Erythroblast (primary cell): ENCODE results near the gene S1PR1.
A peak's percentile ranks its signal among the peaks of the same experiment; 100 is the strongest.
"Not testable (repeated sequence)": the region's sequence is repeated elsewhere in the genome, so short reads cannot be mapped to it uniquely, and the experiment has no call there.

ENCODE experiments used
- DNase-seq, 2 experiments: peaks; one replicate each; lab custom pipeline; 2025; lab: John Stamatoyannopoulos, UW
- GATA1 ChIP-seq: IDR thresholded peaks from 2 replicates; pipeline ENCODE4 v1.6.1; 2011; ENCODE audit warnings: low read depth, mild to moderate bottlenecking, control low read depth, low read length, moderate library complexity
- POLR2A ChIP-seq: IDR thresholded peaks from 2 replicates; pipeline ENCODE4 v1.6.1; 2011; ENCODE audit warnings: mild to moderate bottlenecking, low read length

Gene S1PR1

DNA sequence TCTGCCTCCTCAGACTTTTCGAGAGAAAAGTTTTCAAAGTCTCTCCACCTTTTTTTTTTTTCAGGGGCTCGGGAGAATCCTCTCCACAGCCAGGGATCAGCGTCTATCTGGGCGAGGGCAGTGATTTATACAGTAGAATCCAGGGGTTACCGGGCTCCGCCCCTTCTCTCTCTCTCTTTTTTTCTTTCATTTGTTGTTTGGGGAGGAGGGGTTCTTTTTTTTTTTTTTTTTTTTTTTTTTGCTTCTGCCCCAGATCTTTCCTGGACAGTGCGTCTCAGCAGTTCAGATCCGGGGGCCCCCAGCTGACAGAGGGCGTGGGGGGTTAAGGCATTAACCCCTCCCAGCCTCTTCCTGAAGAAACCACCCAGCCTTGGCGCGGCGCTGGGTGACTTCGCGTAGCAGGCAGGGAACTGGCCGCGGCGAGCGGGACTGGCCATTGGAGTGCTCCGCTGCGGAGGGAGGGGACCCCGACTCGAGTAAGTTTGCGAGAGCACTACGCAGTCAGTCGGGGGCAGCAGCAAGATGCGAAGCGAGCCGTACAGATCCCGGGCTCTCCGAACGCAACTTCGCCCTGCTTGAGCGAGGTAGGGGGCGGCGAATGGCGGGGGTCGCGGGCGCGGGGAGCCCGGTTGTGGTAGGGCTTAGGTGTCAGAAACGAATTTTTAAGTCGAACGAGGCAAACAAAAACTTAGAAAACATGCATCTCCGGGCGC is at the start of gene S1PR1:
Gene S1PR1 (plus strand): TSS at position 504 of the 713 bp plus-strand sequence. CDS start 1,966 bp downstream, outside the sequence.
- no peak for TF ChIP-seq POLR2A
- no peak for TF ChIP-seq GATA1
- DNase-seq: peak; percentile 25 to 35

DNA sequence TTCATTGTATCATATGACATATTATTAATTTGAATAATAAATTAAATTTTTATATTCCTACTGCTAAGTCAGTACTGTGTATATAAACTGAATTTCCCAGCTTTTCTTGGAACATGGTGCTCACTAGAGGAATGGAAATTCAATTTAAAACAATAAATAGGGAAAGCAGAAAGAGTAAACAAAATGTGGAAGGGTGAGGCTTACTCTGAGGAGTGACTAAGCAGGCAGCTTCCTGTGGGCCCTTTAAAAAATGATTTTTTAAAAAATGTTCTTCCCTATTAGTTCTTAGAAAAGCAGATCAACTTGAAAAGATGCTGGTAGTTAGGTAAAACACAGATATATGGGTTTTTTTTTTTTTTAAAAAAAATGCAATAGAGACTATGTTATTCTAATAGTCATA is 49.5 kb upstream of the S1PR1 start:
- TF ChIP-seq GATA1: no peak
- no peak for DNase-seq

DNA sequence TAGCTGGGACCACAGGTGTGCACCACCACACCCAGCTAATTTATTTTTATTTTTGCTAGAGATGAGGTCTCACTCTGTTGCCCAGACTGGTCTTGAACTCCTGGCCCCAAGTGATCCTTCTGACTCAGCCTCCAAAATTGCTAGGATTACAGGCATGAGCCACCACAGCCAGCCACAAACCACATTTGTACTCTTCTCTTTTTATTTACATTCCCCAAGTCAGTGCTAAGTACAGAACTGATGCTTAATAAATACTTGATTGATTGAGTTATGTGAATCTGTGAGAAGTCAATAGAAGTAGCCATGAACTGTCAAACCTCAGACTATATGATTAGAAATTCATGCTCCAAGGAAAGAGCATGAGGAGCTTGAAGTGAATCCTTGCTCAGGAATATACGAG is 48.5 kb upstream of the S1PR1 start:
- TF ChIP-seq GATA1 (no peak), POLR2A (no peak)
- no peak for DNase-seq

DNA sequence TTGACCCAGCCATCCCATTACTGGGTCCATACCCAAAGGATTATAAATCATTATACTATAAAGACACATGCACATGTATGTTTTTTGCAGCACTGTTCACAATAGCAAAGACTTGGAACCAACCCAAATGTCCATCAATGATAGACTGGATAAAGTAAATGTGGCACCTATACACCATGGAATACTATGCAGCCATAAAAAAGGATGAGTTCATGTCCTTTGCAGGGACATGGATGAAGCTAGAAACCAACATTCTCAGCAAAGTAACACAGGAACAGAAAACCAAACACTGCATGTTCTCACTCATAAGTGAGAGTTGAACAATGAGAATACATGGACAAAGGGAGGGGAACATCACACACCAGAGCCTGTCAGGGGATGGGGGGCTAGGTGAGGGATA is 47.9 kb upstream of the S1PR1 start:
- DNase-seq: not testable (repeated sequence)

DNA sequence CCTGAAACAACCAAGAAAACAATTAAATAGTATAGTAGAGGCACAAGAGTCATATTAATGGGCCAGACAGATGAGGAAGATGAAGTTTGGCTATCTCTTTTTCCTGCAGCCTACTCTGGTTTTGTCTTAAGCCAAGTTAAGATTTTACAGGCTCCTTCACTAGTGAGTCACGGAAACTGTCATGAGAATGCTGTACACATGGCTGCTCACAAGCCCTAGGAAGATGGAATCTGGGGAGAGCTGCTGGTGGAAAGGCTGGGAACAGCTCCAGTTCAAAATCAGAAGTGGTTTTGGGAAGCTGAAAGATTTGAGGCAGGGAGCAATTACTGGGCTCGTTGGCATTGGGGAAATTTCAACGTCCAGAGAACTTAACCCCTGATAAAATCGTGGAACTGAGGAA is 46.4 kb upstream of the S1PR1 start:
- no peak for TF ChIP-seq POLR2A
- TF ChIP-seq GATA1: no peak
- DNase-seq: no peak

DNA sequence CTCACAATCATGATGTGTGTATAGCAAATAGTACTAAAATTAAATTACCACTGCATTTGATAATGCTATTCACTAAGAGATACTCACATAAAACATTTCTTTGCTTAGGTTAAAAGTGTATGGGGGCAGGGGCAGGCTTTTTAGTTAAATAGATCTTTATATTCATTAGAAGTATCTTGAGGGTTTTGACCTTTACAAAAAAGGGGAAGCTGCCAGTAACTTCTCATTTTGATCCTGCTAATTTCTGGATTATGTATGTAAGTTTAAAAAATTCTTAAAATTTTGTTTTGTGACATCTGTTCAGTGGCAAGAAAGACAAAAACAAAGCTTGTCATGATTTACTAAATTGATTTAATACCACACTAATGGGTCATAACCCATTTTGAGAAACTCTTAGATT is 45.8 kb upstream of the S1PR1 start:
- TF ChIP-seq GATA1: no peak
- TF ChIP-seq POLR2A: no peak
- no peak for DNase-seq

DNA sequence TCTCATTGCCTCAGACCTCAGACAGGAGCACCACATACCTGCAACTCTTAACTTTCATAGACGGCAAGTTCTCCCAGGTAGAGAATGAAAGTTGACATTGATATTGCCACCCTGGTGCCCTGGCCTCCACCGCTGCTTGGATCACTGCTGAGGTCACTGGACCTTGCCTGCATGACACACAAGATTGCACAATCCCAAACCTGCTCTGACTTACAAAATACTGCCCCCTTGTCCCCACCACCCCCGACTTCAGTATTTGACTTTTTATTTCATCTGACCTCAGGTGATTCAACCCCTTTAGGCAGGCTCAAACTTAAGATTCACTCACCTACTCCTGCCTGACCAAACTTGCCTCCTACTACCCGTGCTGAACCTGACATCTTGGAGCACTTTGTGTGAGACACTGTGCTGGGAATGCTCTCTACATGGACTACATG is 43.1 kb upstream of the S1PR1 start:
- TF ChIP-seq GATA1 (no peak), POLR2A (no peak)
- DNase-seq: peak in 1 of 2 experiments; percentile 9

DNA sequence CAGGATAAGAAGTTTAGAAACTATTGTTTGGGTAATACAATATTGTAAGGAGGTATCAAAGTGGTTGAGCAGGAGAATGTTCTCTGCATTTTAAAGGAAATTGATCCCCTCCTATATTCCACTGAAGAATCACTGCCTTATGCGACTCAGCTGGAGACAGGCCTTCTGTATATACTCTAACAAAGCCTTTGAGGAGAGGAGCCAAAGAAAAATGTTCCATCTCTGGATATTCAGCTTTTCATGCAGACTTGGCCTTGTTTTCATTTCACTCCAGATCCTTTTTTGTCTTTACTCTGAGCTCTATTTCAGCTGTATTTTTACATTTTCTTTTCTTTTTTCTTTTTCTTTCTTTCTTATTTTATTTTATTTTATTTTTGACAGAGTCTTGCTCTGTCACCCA is 42.1 kb upstream of the S1PR1 start:
- DNase-seq: no peak
- TF ChIP-seq GATA1: no peak
- TF ChIP-seq POLR2A: no peak

DNA sequence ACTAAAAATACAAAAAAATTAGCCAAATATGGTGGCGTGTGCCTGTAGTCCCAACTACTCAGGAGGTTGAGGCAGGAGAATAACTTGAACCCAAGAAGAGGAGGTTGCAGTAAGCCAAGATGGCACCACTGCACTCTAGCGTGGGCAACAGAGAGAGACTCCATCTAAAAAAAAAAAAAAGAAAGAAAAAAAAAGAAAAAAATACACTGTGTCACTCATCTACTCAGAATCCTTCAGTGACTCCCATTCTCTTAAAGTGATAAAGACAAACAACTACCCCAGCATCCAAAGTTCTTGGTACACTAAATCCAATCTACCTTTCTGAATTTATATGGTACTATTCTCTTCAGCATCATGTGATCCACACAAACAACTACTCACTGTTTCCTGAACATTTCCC is 40.2 kb upstream of the S1PR1 start:
- TF ChIP-seq POLR2A: no peak
- no peak for TF ChIP-seq GATA1
- no peak for DNase-seq

DNA sequence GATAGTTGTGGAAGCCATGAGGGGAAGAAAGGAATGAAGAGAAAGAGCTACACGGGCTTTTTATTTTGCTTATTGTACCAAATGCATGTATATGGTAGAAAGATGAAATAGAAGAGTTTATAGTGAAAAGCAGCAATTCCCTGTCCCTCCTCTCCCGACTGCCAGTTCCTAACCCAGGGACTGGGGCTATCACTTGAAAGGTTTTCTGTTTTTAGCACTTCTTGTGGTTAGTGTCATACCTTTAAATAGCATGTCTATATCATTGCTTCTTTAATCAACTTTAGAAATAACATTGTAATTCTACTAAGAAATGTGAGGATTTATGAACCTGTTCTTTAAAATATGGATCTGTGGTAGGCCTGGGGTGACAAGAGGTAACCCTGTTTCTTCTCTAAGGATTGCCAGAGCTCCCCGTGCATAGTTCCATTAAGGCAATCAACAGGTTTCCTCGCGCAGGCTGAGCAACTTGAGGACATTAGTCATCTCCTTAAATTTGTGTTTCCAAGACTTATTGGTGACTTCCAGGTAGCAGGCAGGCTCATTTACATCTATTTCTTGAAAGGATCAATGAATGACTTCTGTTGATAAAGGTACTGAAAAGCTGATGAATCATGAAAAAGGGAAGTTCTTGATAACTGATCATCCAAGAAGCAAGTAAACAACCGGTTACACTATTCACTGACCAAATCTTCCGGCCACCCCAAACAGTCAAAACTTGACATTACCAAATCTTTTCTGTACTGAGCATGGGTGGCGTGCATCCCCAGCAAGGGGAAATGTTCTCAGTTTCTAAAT is 37.8 kb upstream of the S1PR1 start:
- TF ChIP-seq GATA1 (no peak), POLR2A (no peak)
- no peak for DNase-seq

DNA sequence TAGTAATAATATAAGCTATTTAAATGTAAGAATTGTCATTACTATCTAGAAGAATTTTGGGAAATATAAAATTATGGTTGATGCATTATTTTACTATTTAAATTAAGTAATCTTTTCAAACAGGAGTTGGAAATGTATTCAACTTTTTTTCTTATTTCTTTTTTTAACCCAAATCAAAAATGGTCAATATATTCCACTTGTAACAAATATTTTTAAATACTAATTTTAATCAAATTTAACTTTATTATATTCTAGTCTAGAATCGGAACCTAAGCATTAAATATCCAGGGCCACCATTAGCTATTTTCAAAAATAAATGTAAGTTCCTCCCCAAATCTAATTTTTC is 37.2 kb upstream of the S1PR1 start:
- DNase-seq: no peak
- no peak for TF ChIP-seq GATA1
- no peak for TF ChIP-seq POLR2A

DNA sequence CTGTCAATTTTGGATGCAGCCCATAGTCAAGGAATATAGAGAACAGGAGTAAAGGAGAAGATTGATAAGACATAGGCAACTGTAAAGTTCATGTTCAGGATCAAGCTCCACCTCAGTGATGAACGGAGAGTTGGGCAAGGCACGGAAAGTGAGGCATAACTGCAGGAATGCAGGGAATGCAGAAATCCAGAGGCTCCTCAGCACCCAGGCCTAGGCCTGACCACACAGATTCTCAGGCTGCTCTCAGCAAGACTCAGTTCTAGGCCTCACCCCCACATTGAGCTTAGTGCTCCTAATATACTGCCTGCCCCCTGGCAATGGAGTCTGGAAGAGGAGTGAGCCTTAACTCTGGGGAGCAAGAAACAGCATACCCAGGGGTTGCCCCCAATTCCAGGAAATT is 36.3 kb upstream of the S1PR1 start:
- DNase-seq: no peak
- no peak for TF ChIP-seq POLR2A
- no peak for TF ChIP-seq GATA1

DNA sequence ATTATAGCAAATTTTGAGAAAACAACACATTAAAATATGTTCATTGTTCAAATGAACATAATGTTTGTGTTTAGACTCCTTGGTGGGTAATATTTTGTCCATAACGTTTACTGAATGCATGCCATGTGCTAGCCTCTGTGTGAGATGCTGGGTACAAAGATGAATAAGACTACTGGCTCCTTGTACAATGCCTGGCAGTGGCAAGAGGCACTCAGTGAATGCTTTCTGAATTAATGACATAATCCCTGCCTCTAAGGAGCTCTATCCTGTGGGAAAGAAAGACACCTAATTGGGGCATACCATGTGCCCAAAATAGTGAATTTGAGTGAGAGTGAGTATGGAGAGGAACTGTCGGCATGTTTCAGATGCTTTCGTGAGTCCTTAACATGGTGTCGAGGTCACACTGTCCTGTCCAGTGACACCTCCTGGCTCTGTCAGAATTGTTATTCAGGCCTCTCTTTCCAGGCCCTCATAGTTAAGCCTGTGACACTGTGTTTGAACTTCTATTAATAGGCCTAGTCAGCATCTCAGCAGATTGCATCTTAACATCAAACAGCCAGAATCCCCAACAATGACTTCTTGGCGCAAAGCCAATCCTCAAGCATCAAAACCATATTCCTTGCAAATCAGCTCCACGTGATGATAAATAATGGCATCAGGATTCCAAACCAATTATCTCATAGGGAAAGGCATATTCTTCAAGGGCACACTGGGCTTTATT is 32.8 kb upstream of the S1PR1 start:
- DNase-seq: peak in 1 of 2 experiments; percentile 9
- TF ChIP-seq GATA1 (no peak), POLR2A (no peak)

DNA sequence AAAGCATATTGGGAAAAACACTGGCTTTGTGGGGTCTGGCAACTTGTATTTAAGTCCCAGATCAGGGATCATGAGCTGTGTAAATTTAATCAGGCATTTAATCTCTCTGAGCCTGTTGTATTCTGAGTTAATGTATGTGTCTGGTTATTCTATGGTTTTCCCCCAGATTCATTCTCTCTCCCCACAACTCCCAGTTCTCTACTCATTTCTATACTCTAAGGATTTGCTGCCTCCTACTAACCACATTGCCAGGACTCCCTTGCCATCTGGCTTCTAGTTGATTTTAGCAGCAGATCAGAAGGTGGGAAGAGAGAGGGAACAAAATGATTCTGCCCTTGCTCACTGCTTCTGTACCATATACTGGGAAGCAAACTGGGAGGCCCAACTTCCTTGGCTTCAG is 31.4 kb upstream of the S1PR1 start:
- no peak for DNase-seq
- TF ChIP-seq POLR2A (no peak), GATA1 (no peak)

DNA sequence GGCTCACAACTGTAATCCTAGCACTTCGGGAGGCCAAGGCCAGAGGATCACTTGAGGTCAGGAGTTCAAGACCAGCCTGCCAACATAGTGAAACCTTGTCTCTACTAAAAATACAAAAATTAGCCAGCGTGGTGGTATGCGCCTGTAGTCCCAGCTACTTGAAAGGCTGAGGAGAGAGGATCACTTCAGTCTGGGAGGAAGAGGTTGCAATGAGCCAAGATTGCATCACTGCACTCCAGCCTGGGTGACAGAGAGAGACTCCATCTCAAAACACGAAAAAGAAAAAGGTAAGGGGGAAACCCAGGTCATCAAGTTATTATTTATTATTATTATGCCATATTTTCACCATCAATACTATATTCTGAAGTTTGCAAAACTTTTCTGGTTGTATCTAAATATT is 30.7 kb upstream of the S1PR1 start:
- DNase-seq: not testable (repeated sequence)

DNA sequence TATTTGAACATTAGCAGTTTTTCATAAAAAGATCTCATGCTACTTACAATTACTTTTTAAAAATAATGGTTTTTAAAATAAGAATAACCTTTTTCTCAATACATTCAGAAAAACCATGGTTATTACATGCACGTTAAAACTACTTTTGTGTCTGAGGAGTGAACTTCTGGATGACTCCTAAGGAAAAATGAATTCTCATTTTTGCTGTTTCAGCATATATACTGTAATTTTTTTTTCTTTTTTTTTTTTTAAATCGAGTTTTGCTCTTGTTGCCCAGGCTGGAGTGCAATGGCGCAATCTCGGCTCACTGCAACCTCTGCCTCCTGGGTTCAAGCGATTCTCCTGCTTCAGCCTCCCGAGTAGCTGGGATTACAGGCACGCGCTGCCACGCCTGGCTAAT is 29.5 kb upstream of the S1PR1 start:
- not testable (repeated sequence) for DNase-seq
